ENCODE measurements around the gene TANGO2.

DNA sequence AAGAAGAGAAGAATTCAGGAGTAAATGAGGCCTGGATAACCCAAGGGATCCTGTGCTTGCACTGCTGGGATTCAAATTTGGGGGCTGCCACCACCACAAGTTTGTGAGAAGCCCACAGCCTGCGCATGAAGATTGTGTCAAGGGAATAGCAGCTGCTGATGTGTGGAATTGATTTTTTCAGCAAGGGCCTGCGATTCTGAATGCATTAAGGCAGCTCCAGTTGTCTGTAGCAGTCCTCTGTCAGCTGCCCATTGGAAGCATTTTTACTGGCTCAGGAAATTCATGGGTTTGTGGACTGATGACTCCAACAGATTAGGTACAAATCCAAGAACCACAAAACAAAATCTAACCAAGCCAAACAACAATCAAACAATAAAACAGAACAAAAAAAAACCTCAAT, 18.3 kb upstream of the TANGO2 start:
- TF ChIP-seq CTBP1 (IDR thresholded peaks at IDR 0.05; ENCODE audit: borderline replicate concordance) = no peak
- no peak for TF ChIP-seq NFRKB (IDR thresholded peaks at IDR 0.05)
- no peak for TF ChIP-seq SUZ12 (IDR thresholded peaks at IDR 0.05)
